SHP77 treated with DMSO at 0.1 percent for 48 hours (cell line): ENCODE data around the gene KLHL7.
"Not testable (repeated sequence)": the region's sequence is repeated elsewhere in the genome, so short reads cannot be mapped to it uniquely, and the experiment has no call there.

Experiments
- DNase-seq: peaks from one replicate; lab custom pipeline; 2025; lab: John Stamatoyannopoulos, UW

The KLHL7 gene

DNA sequence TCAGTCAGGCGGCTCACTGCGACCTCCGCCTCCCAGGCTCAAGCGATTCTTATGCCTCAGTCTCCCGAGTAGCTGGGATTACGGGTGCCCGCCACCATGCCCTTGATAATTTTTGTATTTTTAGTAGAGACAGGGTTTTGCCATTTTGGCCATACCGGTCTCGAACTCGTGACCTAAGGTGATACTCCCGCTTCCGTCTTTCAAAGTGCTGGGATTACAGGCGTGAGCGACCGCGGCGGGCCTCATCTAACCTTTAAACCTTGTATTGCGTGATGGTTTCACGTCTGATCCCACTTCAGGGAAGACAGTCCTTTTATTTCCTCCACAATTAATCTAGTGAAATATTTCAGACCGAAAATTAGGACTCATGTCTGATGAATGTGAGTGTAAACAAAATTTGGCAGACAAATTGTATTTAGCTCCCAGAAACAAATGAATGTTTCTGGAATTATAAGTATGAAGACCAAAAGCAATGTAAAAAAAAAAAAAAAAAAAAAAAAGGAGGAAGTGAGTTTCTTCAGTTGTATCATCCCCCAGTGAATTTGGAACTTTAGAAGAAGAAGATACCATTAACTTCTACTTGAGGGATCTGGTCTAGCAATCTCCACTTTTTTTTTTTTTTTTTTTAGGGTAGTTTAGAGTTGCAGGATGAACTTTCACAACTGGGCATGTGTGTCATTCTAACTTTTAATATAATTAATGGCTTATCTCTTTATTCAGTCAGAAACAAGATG, 77.9 kb downstream of the KLHL7 start:
- no peak for DNase-seq

GRCh38 chr7:23184291-23184690, 78.7 kb downstream of the KLHL7 start:
- DNase-seq = no peak

- DNase-seq = peak; percentile 23
Observed at GRCh38 chr7:23184709-23185359, 79.2 kb downstream of the KLHL7 start.

DNA sequence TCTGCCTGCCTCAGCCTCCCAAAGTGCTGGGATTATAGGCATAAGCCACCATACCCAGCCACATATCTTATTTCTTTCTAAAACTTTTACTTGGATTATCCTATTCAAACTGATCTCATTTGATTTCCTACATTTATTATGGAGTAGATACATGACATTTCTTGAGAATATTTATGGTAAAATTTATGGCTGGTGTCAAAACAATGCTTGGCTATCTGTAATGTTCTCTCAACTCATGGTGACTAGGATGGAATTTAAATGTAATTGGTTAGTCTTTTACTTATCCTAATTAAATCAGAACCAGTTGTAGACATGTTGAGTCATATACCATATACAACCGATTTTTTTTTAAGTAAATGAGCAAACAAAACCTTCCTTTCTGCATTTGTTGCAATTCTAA, 80.4 kb downstream of the KLHL7 start:
- no peak for DNase-seq

GRCh38 chr7:23191022-23191421, 85.4 kb downstream of the KLHL7 start:
- DNase-seq = no peak

- not testable (repeated sequence) for DNase-seq
Observed at GRCh38 chr7:23193650-23194227, 88.2 kb downstream of the KLHL7 start.

DNA sequence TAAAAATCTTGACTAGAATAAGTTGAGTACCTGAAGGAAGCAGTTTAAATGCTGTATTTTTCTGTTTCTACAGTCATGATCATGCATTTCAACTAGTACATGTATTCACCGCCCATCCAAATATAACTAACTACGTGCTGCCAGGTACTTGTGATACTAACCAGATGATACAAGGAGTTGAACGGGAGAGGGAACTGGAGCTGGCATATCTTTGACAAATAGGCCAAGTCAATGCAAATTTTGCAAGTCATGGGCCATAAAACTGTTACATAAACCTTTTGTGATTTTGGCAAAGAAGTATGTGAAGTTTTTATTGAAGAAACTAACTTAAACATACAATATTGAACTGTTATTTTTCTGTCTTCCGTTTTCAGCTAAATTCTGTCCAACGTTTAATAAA, 90.7 kb downstream of the KLHL7 start:
- no peak for DNase-seq

DNA sequence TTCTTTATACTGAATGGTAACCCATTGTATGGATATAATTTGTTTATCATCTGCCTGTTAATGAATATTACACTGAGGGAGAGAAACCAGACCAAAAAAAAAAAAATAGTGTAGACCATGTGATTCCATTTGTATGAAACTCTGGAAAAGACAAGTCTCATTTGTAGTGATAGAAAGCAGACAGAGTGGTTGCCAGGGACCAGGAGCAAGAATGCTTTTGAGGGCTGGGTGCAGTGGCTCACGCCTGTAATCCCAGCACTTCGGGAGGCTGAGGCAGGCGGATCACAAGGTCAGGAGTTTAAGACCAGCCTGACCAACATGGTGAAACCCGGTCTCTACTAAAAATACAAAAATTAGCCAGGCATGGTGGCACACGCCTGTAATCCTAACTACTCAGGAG, 92.2 kb downstream of the KLHL7 start:
- DNase-seq = not testable (repeated sequence)

DNA sequence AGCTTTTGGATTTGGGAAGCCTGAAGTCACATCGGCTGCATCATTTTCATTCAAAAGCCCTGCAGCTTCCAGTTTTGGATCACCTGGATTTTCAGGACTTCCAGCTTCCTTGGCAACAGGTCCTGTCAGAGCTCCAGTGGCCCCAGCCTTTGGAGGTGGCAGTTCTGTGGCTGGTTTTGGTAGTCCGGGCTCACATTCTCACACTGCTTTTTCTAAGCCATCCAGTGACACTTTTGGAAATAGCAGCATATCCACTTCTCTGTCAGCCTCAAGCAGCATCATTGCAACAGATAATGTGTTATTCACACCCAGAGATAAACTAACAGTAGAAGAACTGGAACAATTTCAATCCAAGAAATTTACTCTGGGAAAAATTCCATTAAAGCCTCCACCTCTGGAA, 94.7 kb downstream of the KLHL7 start:
- DNase-seq = no peak

DNA sequence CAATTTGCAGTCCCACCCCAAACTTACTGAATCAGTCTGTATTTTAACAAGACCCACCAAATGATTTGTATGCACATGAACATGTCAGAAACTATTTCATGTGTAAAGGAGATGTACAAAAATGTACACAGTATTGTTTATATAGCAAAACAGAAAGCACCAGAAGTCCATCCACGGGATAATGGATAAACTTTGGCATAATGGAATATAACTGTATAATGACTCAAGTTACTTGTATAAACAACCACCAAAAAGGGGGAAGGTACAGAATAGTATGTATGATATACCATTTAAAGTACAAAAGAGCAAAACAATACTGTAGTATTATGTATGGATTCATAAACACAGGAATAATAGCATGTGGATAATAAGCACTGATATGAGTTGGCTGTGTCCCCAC, 98.7 kb downstream of the KLHL7 start:
- DNase-seq = no peak

DNA sequence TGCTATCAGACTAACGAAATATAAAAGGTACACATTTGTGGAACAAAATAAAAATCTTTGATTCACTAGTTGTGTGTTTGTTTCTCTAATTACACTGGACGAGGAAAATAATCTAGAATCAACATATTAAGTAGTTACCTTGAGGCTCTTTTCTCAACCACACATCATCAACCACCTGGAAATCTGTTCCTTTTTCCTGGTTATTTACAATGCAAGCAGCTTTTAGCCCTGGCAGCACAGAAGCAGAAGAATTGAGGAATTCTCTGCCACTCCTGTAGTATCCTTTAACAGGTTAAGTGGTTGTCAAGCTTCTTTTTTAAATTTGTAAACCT, 100.0 kb downstream of the KLHL7 start:
- DNase-seq = no peak

- no peak for DNase-seq
Observed at GRCh38 chr7:23205909-23206767, 100.6 kb downstream of the KLHL7 start.

- no peak for DNase-seq
Observed at GRCh38 chr7:23207021-23207420, 101.4 kb downstream of the KLHL7 start.

- no peak for DNase-seq
Observed at GRCh38 chr7:23207884-23208283, 102.3 kb downstream of the KLHL7 start.

- DNase-seq = no peak
Observed at GRCh38 chr7:23208316-23208715, 102.7 kb downstream of the KLHL7 start.

DNA sequence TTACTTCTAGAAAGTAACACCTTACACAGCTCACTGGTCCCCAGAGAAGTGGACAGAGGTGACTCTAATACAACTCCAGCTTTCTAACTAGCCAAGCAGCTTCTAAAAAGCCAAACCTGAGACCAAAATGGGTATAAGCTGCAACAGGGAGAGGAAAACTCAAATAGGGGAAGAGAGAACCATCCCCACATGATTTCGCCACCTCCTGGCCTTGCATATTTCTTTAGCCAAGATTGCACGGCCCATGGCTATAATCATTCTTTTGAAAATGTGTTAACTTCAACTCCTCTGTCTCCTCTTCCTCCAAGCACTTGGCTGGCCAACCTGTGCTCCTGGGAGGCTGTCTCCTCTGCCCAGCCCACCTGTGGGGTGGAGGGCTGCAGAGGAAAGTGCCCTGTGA, 104.9 kb downstream of the KLHL7 start:
- DNase-seq = no peak

GRCh38 chr7:23211589-23211988, 106.0 kb downstream of the KLHL7 start:
- DNase-seq = no peak

- no peak for DNase-seq
Observed at GRCh38 chr7:23212395-23212794, 106.8 kb downstream of the KLHL7 start.

DNA sequence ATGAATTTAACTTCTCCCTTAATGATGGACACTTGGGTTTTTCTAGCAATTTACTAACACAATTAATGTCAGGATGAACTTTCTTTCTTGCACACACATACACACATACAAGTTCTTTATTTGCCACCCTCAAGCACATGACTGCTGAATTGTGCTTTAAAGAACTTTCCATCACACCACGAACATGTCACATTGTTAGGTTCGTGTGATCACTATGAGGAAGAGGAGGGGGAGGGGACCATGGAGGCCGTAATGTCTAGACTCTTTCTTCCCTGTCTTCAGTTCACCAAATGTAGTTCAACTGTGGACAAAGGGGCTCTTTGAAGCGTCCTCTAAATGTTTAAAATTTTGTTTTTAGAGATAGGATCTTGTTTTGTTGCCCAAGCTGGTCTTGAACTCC, 107.3 kb downstream of the KLHL7 start:
- no peak for DNase-seq

DNA sequence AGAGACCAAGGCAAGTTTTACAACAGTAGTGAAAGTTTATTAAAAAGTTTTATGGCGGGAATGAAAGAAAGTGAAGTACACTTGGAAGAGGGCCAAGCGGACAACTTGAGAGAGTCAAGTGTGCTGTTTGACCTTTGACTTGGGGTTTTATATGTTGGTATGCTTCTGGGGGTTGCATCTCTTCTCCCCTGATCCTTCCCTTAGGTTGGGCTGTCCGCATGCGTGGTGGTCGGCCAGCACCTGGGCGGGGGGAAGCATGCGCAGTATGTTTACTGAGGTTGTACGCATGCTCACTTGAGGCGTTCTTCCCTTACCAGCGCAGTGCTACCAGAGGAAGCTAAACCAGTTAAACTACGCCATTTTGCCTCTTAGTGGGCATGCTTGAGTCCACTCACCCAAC, 108.2 kb downstream of the KLHL7 start:
- DNase-seq = no peak

DNA sequence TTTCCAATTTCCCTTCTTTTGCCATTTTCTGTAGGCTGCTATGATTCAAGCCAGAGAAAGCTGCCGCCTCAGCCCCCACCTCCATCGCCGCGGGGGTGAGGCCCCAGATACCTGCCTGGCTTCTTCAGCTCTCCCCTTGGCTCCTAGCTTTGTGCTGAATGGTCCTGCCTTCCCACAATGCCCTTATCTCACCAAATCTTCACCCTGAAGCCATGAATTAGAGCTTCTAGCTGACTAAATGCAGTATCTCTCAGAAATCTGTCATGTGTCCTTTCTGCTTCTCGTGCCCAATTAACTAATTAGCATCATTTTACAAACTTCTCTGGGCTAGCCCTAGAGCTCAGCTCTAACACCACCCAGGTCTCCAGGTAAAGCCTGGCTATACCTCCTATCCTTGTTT, 108.8 kb downstream of the KLHL7 start:
- no peak for DNase-seq

GRCh38 chr7:23214938-23215337, 109.4 kb downstream of the KLHL7 start:
- DNase-seq = no peak

- DNase-seq = no peak
Observed at GRCh38 chr7:23216021-23216420, 110.4 kb downstream of the KLHL7 start.
